Tibial nerve (tissue), 4 donors: ENCODE results near the gene MYCL. TPM values are rescaled to one million over a fixed set of nuclear protein-coding genes. Genes with fewer than 3 reads are reported as not detected.

Experiments
- DNase-seq, 2 donors: peaks; one replicate each; pipeline ENCODE4 v3.0.0-alpha.2; 2019; ENCODE audit warnings: low spot score in 2 of 2
- H3K27ac ChIP-seq, 4 donors: fragments of 200-600 bp; sonication (generic) in 3 of 4; one replicate each; pipeline ENCODE4 v1.5.1; 2017 to 2019; ENCODE audit warnings: mild to moderate bottlenecking in 1 of 4
- H3K27me3 ChIP-seq, 2 donors: fragments of 200-600 bp; sonication (generic) in 1 of 2; one replicate each; pipeline versions ENCODE4 v1.5.1 to v1.6.0; 2017 to 2019
- H3K36me3 ChIP-seq, 3 donors: fragments of 200-600 bp; sonication (generic); one replicate each; pipeline ENCODE4 v1.5.1; 2018 to 2019
- H3K4me1 ChIP-seq, 4 donors: fragments of 200-600 bp; sonication (generic) in 3 of 4; one replicate each; pipeline ENCODE4 v1.5.1; 2017 to 2019
- H3K4me3 ChIP-seq, 4 donors: fragments of 200-600 bp; sonication (generic) in 3 of 4; one replicate each; pipeline ENCODE4 v1.5.1; 2017 to 2019; ENCODE audit warnings: mild to moderate bottlenecking in 1 of 4, moderate library complexity in 1 of 4
- H3K9me3 ChIP-seq, 4 donors: fragments of 200-600 bp; sonication (generic) in 3 of 4; one replicate each; pipeline ENCODE4 v1.5.1; 2017 to 2019
- EP300 ChIP-seq, 2 donors: sonication (generic); formaldehyde crosslinking; IDR thresholded peaks; one replicate each; pipeline ENCODE4 v1.6.1; 2017; ENCODE audit warnings: antibody characterized with exemption in 2 of 2, mild to moderate bottlenecking in 1 of 2
- WGBS, 2 donors: methylation state at CpG; one replicate each; pipeline ENCODE4 v1.1.5; 2018; 5-methylcytosine and 5-hydroxymethylcytosine counted together
- small RNA-seq: library from RNA; depleted of rRNA; stranded (forward); fragments of <200 nt; gene quantifications from one replicate; pipeline ENCODE3, GENCODE V24; 2016
- total RNA-seq, 4 donors: library from RNA; depleted of rRNA; stranded (reverse); fragments of >200 nt; gene quantifications; one replicate each; pipeline ENCODE4 v1.1.0, GENCODE V29; 2016
- TF ChIP-seq, protein P1 (sequence below), 5 experiments: fragments of 200-600 bp in 3 of 5; fragments of 450-650 bp in 2 of 5; sonication (generic) in 3 of 5; IDR thresholded peaks; one replicate each; pipeline ENCODE4 v1.5.1; 2016 to 2019; ENCODE audit warnings: antibody characterized with exemption in 5 of 5, mild to moderate bottlenecking in 3 of 5, moderate library complexity in 2 of 5

The MYCL gene
- total RNA-seq, 4 donors from 2014 or later, result 0.30 to 1.8 (median 0.86) TPM

DNA sequence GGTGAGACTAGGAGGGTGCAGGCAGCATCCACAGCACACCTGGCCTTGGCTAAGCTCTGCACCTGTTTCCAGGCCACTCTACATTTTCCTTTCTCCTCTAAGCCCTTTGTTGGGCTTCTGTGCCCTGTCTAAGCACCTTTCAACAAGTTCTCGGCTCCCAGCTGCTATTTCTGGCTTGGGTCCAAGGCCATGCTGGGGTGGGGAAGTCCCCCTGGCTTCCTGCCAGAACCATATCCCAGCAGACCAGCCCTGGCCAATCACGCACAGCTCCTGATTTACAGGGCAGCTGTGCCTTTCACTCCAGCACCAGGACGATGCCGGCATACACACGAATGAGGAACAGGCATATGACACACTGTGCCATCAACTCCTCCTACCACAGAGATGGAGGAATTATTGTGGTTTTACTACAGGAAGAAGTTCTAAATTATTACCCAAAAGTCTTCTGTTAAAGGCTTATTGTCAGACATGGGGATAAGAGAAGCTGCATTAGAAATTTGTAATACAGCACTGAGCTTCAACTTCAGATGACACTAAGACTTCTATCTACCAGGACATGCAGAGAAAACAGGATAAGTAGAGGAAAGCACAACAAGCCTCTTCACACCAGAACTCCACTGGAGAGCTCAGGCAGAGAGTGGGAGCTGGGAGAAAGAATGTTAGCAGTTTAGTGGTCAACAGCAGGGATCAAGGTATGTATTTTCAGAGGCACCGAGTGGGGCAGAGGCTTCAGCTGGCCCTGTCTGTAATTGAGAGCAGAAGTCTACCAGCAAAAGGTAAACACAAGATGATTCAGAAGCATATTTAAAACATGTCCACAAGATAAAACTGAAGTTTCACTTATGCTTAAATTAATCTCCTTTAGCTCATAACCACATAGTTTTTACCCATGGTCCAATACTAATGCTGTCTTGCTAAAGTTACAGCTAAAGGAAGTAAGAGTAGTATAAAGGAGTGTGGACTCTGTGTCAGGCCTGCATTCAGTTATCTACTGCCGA lies 55.8 kb downstream of the MYCL start:
- WGBS, 2 donors, result 18 to 19% methylated on average over 7 of the region's 7 CpGs
- peak; percentile 44 to 71 for DNase-seq
- no peaks in the 10 kb centered on the region for H3K9me3 ChIP-seq
- peaks cover 0 to 74% (median 4%) of the 10 kb centered on the region in 3 donors for H3K36me3 ChIP-seq
- H3K27me3 ChIP-seq, result no peaks in the 10 kb centered on the region
- H3K4me1 ChIP-seq, result peaks cover 0 to 18% (median 12%) of the 10 kb centered on the region in 4 donors
- peak in 1 of 2 donors; percentile 46 for TF ChIP-seq EP300 (IDR thresholded peaks at IDR 0.05)
- TF ChIP-seq, protein P1, sequence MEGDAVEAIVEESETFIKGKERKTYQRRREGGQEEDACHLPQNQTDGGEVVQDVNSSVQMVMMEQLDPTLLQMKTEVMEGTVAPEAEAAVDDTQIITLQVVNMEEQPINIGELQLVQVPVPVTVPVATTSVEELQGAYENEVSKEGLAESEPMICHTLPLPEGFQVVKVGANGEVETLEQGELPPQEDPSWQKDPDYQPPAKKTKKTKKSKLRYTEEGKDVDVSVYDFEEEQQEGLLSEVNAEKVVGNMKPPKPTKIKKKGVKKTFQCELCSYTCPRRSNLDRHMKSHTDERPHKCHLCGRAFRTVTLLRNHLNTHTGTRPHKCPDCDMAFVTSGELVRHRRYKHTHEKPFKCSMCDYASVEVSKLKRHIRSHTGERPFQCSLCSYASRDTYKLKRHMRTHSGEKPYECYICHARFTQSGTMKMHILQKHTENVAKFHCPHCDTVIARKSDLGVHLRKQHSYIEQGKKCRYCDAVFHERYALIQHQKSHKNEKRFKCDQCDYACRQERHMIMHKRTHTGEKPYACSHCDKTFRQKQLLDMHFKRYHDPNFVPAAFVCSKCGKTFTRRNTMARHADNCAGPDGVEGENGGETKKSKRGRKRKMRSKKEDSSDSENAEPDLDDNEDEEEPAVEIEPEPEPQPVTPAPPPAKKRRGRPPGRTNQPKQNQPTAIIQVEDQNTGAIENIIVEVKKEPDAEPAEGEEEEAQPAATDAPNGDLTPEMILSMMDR (IDR thresholded peaks at IDR 0.05), result no peak
- peak overlapping the region in 2 of 4 donors; percentile 8 to 25 for H3K27ac ChIP-seq
- H3K4me3 ChIP-seq, result no peak overlapping the region

Small RNA genes within 50 kb of the gene (small RNA-seq; reads per million reads assigned to genes)
- gene RF00019, result not detected

Other genes with a start within 250 kb of the MYCL start
- 1 to 10 TPM in 1 of 4 donors, not detected in 3; 2.2 TPM for gene NT5C1A, start 229.8 kb downstream of the MYCL start, total RNA-seq
- gene HPCAL4, start 210.5 kb downstream of the MYCL start, total RNA-seq, result not detected
- gene PPIE, start 163.0 kb downstream of the MYCL start, total RNA-seq, result 10 to 100 TPM; 34.8 to 42.3 (median 37.0) TPM
- gene OXCT2, start 130.6 kb downstream of the MYCL start, total RNA-seq, result 10 to 100 TPM in 1 of 4 donors, 1 to 10 TPM in 3; 4.5 to 22.2 (median 8.4) TPM
- 10 to 100 TPM; 13.6 to 33.9 (median 29.5) TPM for gene BMP8B, start 113.1 kb downstream of the MYCL start, total RNA-seq
- 10 to 100 TPM; 17.4 to 29.8 (median 27.4) TPM for gene TRIT1, start 18.4 kb downstream of the MYCL start, total RNA-seq
- gene MFSD2A, start 53.2 kb upstream of the MYCL start, total RNA-seq, result 10 to 100 TPM in 3 of 4 donors, 1 to 10 TPM in 1; 6.0 to 24.3 (median 18.1) TPM
- 100 to 1,000 TPM; 210 to 281 (median 227) TPM for gene CAP1, start 138.8 kb upstream of the MYCL start, total RNA-seq
- gene PPT1, start 195.3 kb upstream of the MYCL start, total RNA-seq, result 10 to 100 TPM; 52.8 to 88.5 (median 58.7) TPM